22Rv1 (cell line): ENCODE measurements around the gene BIN1.

Experiments used
- H3K27ac ChIP-seq: fragments of 450-650 bp; 2 replicates; pipeline ENCODE4 v1.5.1; 2017
- CTCF ChIP-seq: fragments of 450-650 bp; IDR thresholded peaks from 2 replicates; pipeline ENCODE4 v1.5.1; 2017; ENCODE audit warnings: mild to moderate bottlenecking
- ZFX ChIP-seq: fragments of 450-650 bp; IDR thresholded peaks from 2 replicates; pipeline ENCODE4 v1.6.1; 2017; ENCODE audit warnings: antibody characterized with exemption, borderline replicate concordance

Gene BIN1

GRCh38 chr2:127008265-127009015 lies 98.5 kb downstream of the BIN1 start:
- TF ChIP-seq ZFX = no peak
- no peak for TF ChIP-seq CTCF
- H3K27ac ChIP-seq = no peak overlapping the region

- TF ChIP-seq CTCF = no peak
- no peak for TF ChIP-seq ZFX
These were observed 99.3 kb downstream of the BIN1 start for GRCh38 chr2:127007652-127008051.

GRCh38 chr2:127006962-127007361 lies 100.0 kb downstream of the BIN1 start:
- TF ChIP-seq ZFX (no peak), CTCF (no peak)
- no peak overlapping the region for H3K27ac ChIP-seq

More at GRCh38 chr2:127007652-127008051, 99.3 kb downstream of the BIN1 start:
- H3K27ac ChIP-seq = no peak overlapping the region

DNA sequence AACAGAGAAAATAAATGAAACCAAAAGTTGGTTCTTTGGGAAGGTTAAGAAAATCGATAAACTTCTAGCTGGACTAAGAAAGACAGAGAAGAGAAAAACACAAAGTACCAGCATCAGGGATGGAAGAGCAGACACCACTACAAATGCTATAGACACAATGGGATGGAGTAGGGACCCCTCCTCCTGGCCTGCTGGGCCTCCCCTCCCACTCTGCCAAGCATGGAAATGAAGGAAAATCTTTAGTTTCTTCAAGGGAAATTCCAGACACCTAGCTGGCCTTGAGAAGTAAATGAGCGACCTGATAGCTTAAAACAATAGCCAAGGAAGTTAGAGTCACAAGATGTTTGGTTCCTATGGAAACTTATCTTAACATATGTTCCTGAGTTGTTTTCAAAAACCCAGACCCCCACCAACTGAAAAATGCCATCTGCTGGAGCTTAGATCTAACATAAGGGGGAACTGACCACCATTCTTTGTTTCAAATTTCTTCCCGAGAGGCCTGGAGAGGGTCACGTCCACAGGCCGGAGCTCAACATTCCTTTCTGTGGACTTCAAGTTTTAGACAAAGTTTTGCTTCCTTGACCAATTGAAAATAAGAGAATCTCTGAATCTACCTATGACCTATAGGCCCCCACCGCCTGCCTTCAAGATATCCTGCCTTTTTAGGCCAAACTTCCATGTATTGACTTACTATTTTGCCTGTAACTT lies 101.9 kb downstream of the BIN1 start:
- no peak overlapping the region for H3K27ac ChIP-seq

GRCh38 chr2:127003070-127003800 lies 103.7 kb downstream of the BIN1 start:
- H3K27ac ChIP-seq = no peak overlapping the region

More for the DNA sequence above, 101.9 kb downstream of the BIN1 start:
- TF ChIP-seq ZFX = no peak
- TF ChIP-seq CTCF = no peak

GRCh38 chr2:127001751-127002150 lies 105.2 kb downstream of the BIN1 start:
- no peak overlapping the region for H3K27ac ChIP-seq
- TF ChIP-seq CTCF (no peak), ZFX (no peak)

More at GRCh38 chr2:127003070-127003800, 103.7 kb downstream of the BIN1 start:
- TF ChIP-seq ZFX (no peak), CTCF (no peak)
